K562 (cell line): ENCODE results near the gene LRRC4. TPM values are rescaled to one million over a fixed set of nuclear protein-coding genes. Genes with fewer than 3 reads are reported as not detected.

Experiments
- ATAC-seq: fragments of 200-7000 bp; cut with Tn5 transposase; 3 replicates; pipeline ENCODE4 v1.9.1; 2020; ENCODE audit warnings: moderate library complexity
- BruUV-seq: library from RNA; stranded (reverse); fragments of 400-500 nt; replicated peaks from 2 replicates; lab custom pipeline; 2021; lab: Mats Ljungman, UMichigan
- CTCF ChIA-PET: fragments of 300-600 bp; formaldehyde crosslinking; extraction: SDS; loops from one replicate; lab custom pipeline; 2021; ENCODE audit warnings: low intra/inter-chr PET ratio; lab: Yijun Ruan, JAX
- POLR2A ChIA-PET: fragments of 300-600, 350-650 bp; sonication (Branson Sonifier 250); formaldehyde crosslinking; extraction: SDS; loops from one replicate; lab custom pipeline; 2021; ENCODE audit warnings: antibody characterized with exemption, inconsistent platforms; lab: Yijun Ruan, JAX
- DNase-seq, 4 experiments: peaks; one replicate each; pipeline versions ENCODE4 v3.0.0 to v3.0.0-alpha.2; 2011 to 2018; ENCODE audit warnings: low spot score in 3 of 4, mixed read lengths in 3 of 4; ENCODE audit errors: extremely low read depth in 1 of 4
- FAIRE-seq: peaks from 2 replicates; lab custom pipeline; 2011; peaks lifted over from hg19 to GRCh38; lab: Jason Lieb, UNC
- H2AFZ ChIP-seq: 2 replicates; pipeline ENCODE4 v1.6.0; 2011; ENCODE audit warnings: low read depth, low read length, control low read depth, inconsistent platforms
- H3K27ac ChIP-seq: fragments of 200-600 bp; 3 replicates; pipeline ENCODE4 v1.8.0; 2011; ENCODE audit warnings: low read depth, mild to moderate bottlenecking, control low read depth, inconsistent platforms, low read length, moderate library complexity, mixed read lengths; ENCODE audit errors: extremely low read depth
- H3K27me3 ChIP-seq, 2 experiments: fragments of 300-600 bp in 1 of 2; 2 replicates in 1 of 2; 3 replicates in 1 of 2; pipeline versions ENCODE4 v1.6.0 to v1.8.0; 2011; ENCODE audit warnings: inconsistent platforms in 2 of 2, low read length in 2 of 2, mild to moderate bottlenecking in 1 of 2, mixed read lengths in 1 of 2, moderate library complexity in 1 of 2; ENCODE audit not compliant: control insufficient read depth in 2 of 2, insufficient read depth in 2 of 2
- H3K36me3 ChIP-seq: fragments of 300-600 bp; 3 replicates; pipeline ENCODE4 v1.8.0; 2011; ENCODE audit warnings: mild to moderate bottlenecking, low read length, inconsistent platforms; ENCODE audit not compliant: control insufficient read depth, insufficient read depth
- H3K4me1 ChIP-seq, 2 experiments: fragments of 200-600 bp in 1 of 2; replicated peaks in 1 of 2; 2 replicates in 1 of 2; 3 replicates in 1 of 2; pipeline versions ENCODE4 v1.5.1 to v1.8.0; 2011; ENCODE audit warnings: inconsistent platforms in 2 of 2, low read length in 2 of 2, mild to moderate bottlenecking in 1 of 2, mixed read lengths in 1 of 2, moderate library complexity in 1 of 2; ENCODE audit not compliant: control insufficient read depth in 2 of 2, insufficient read depth in 2 of 2
- H3K4me2 ChIP-seq: 2 replicates; pipeline ENCODE4 v1.6.1; 2011; ENCODE audit warnings: low read length, control low read depth, inconsistent platforms, mixed read lengths; ENCODE audit not compliant: insufficient read depth
- H3K4me3 ChIP-seq: fragments of 200-600 bp; sonication (generic), shearing (Covaris generic); 2 replicates; pipeline ENCODE4 v1.5.1; 2016; ENCODE audit warnings: control low read depth, inconsistent platforms
- H3K79me2 ChIP-seq: fragments of 200-600 bp; 3 replicates; pipeline ENCODE4 v1.8.0; 2011; ENCODE audit warnings: low read length, inconsistent platforms; ENCODE audit not compliant: control insufficient read depth, insufficient read depth
- H3K9ac ChIP-seq, 2 experiments: 2 replicates each; pipeline versions ENCODE4 v1.6.0 to v1.6.1; 2011; ENCODE audit warnings: low read depth in 2 of 2, low read length in 2 of 2, control low read depth in 1 of 2, inconsistent platforms in 1 of 2, mild to moderate bottlenecking in 1 of 2, mixed read lengths in 1 of 2; ENCODE audit not compliant: insufficient read depth in 1 of 2
- H3K9me1 ChIP-seq: one replicate; pipeline ENCODE4 v1.6.0; 2011; ENCODE audit warnings: inconsistent platforms, mild to moderate bottlenecking, low read length, moderate library complexity; ENCODE audit not compliant: control insufficient read depth, insufficient read depth
- H3K9me3 ChIP-seq: replicated peaks from 2 replicates; pipeline ENCODE4 v1.5.1; 2011; ENCODE audit warnings: low read depth, low read length, inconsistent platforms; ENCODE audit not compliant: control insufficient read depth, insufficient read depth
- H4K20me1 ChIP-seq: replicated peaks from 2 replicates; pipeline ENCODE4 v1.6.1; 2011; ENCODE audit warnings: low read length, inconsistent platforms, mixed read lengths; ENCODE audit not compliant: control insufficient read depth, insufficient read depth
- ARID4B ChIP-seq: sonication (generic); formaldehyde crosslinking; IDR thresholded peaks from 2 replicates; pipeline ENCODE4 v1.8.0; 2022; ENCODE audit warnings: mild to moderate bottlenecking, missing genetic modification reagents
- CBFA2T2 ChIP-seq: fragments of 450-650 bp; conservative IDR thresholded peaks from 2 replicates; pipeline ENCODE4 v1.6.1; 2017; ENCODE audit warnings: mild to moderate bottlenecking
- CBFA2T3 ChIP-seq: fragments of 450-650 bp; IDR thresholded peaks from 2 replicates; pipeline ENCODE4 v1.6.1; 2017
- CTBP1 ChIP-seq: fragments of 450-650 bp; IDR thresholded peaks from 2 replicates; pipeline ENCODE4 v1.6.1; 2016; ENCODE audit warnings: borderline replicate concordance
- DACH1 ChIP-seq: fragments of 450-650 bp; IDR thresholded peaks from 2 replicates; pipeline ENCODE4 v1.6.1; 2018; ENCODE audit not compliant: partially characterized antibody
- DDX20 ChIP-seq: fragments of 450-650 bp; IDR thresholded peaks from 2 replicates; pipeline ENCODE4 v1.6.1; 2016; ENCODE audit warnings: missing genetic modification characterization, low read depth, mild to moderate bottlenecking, missing compliant biosample characterization, moderate library complexity
- FOXA3 ChIP-seq, 2 experiments: fragments of 450-650 bp in 1 of 2; sonication (generic) in 1 of 2; formaldehyde crosslinking; IDR thresholded peaks in 1 of 2; conservative IDR thresholded peaks in 1 of 2; 2 replicates each; pipeline versions ENCODE4 v1.4.0 to v1.8.0; 2020 to 2022; ENCODE audit warnings: mild to moderate bottlenecking in 2 of 2, missing genetic modification reagents in 1 of 2
- NR2C1 ChIP-seq, 2 experiments: fragments of 450-650 bp; IDR thresholded peaks; 2 replicates each; pipeline ENCODE4 v1.6.1; 2017; ENCODE audit warnings: mild to moderate bottlenecking in 2 of 2, antibody characterized with exemption in 1 of 2, inconsistent platforms in 1 of 2, missing compliant biosample characterization in 1 of 2, missing genetic modification characterization in 1 of 2
- NR2C2 ChIP-seq, 2 experiments: fragments of 200-800 bp in 1 of 2; sonication (Bioruptor generic) in 1 of 2; sonication (generic) in 1 of 2; formaldehyde crosslinking in 1 of 2; IDR thresholded peaks; 2 replicates each; pipeline versions ENCODE4 v1.6.1 to v1.8.0; 2016 to 2022; ENCODE audit warnings: mild to moderate bottlenecking in 1 of 2, missing compliant biosample characterization in 1 of 2, missing genetic modification characterization in 1 of 2, missing genetic modification reagents in 1 of 2
- VEZF1 ChIP-seq: fragments of 200-800 bp; sonication (Bioruptor generic); IDR thresholded peaks from 2 replicates; pipeline ENCODE4 v1.6.1; 2017; ENCODE audit warnings: missing genetic modification characterization, missing compliant biosample characterization
- WHSC1 ChIP-seq: IDR thresholded peaks from one replicate; pipeline ENCODE4 v1.6.1; 2012; ENCODE audit warnings: low read length, control low read depth, inconsistent platforms
- WGBS: fragments of 100-300 bp; shearing (Covaris generic); methylation state at CpG from one replicate; pipeline ENCODE4 v1.1.6; 2016; ENCODE audit warnings: low coverage, mixed read lengths; ENCODE audit not compliant: insufficient coverage; ENCODE audit errors: missing lambda C conversion rate; 5-methylcytosine and 5-hydroxymethylcytosine counted together
- in situ Hi-C: fragments of 300-500 bp; cut with MboI; formaldehyde crosslinking; loops from 4 replicates; pipeline ENCODE4 v1.15.0; 2018; ENCODE audit warnings: inconsistent platforms, mixed read lengths
- intact Hi-C: fragments of 100-400 bp; cut with micrococcal nuclease; formaldehyde crosslinking; loops from 2 replicates; pipeline ENCODE4 v1.14.2; 2022
- polyA plus RNA-seq, 8 experiments: library from polyadenylated mRNA; depleted of rRNA in 4 of 8; stranded (reverse) in 5 of 8; unstranded in 3 of 8; fragments of >200 nt; fragmentation: Nextera tagmentation in 2 of 8; fragmentation: Illumina TruSeq in 1 of 8; extraction: Ambion mirVana in 2 of 8; extraction: Trizol in 1 of 8; gene quantifications; 2 replicates each; pipeline versions ENCODE4 v1.2.1 to v1.2.3, GENCODE V29; 2011 to 2014; ENCODE audit warnings: inconsistent platforms in 1 of 8, missing spikeins in 1 of 8
- total RNA-seq, 7 experiments: library from RNA; depleted of rRNA in 6 of 7; stranded (reverse); fragments of >200 nt in 6 of 7; fragmentation: Illumina TruSeq in 2 of 7; extraction: Trizol in 2 of 7; gene quantifications; 2 replicates each; pipeline versions ENCODE4 v1.2.1 to v1.2.3, GENCODE V29; 2011 to 2021; ENCODE audit warnings: low replicate concordance in 1 of 7

LRRC4 gene
- total and polyA plus RNA-seq, 9 of the 15 experiments (the other 6 are each of a cell fraction or from before 2014, with no cell fraction given), result 0.04 to 0.11 TPM; not detected in 7

GRCh38 chr7:127995881-127996215, 35.4 kb downstream of the LRRC4 start (continued):
- TF ChIP-seq VEZF1 (CRISPR knock-in tag) (no peak), WHSC1 (no peak)

GRCh38 chr7:127995156-127995880, 35.9 kb downstream of the LRRC4 start:
- peaks cover 7% of the 10 kb centered on the region; the same call in 1 of the 3 replicates for H3K79me2 ChIP-seq
- ATAC-seq (peak; percentile 17), FAIRE-seq (no peak), DNase-seq (peak in 2 of 4 experiments; percentile 40 to 52)
- H3K9me3 ChIP-seq, result no peaks in the 10 kb centered on the region
- H3K9me1 ChIP-seq, result peaks cover 7% of the 10 kb centered on the region
- H2AFZ ChIP-seq, result no peak overlapping the region
- peaks cover 11% of the 10 kb centered on the region; the same call in 1 of the 2 replicates for H4K20me1 ChIP-seq
- intact Hi-C loops (loop anchor here (5.0 kb wide), 1 partner anchor 153 kb away; no protein-coding TSS in a partner anchor), in situ Hi-C loops (no loop called here)
- peak; percentile 73 for TF ChIP-seq NR2C1 (IDR thresholded peaks at IDR 0.05)
- 0 out of 2 replicates have a peak, but pooled peaks have one; percentile 38 for TF ChIP-seq NR2C1 (tag; IDR thresholded peaks at IDR 0.05)
- 0 out of 4 replicates have a peak, but pooled peaks of 1 of the 2 experiments have one; percentile 36 for TF ChIP-seq FOXA3 (CRISPR knock-in tag; conservative IDR thresholded peaks at IDR 0.05 in 1 of 2, IDR thresholded peaks at IDR 0.05 in 1 of 2)
- TF ChIP-seq CBFA2T2, result no peak; the same call in 1 of the 2 replicates
- peak; percentile 40; the same call in 1 of the 2 replicates for TF ChIP-seq CBFA2T3
- TF ChIP-seq NR2C2 (CRISPR knock-in tag; IDR thresholded peaks at IDR 0.05), result no peak
- TF ChIP-seq NR2C2 (tag; IDR thresholded peaks at IDR 0.05), result 0 out of 2 replicates have a peak, but pooled peaks have one; percentile 11
- peak; percentile 45 for TF ChIP-seq DACH1
- TF ChIP-seq DDX20 (tag), result no peak
- no peak for TF ChIP-seq ARID4B (CRISPR knock-in tag)
- 0 out of 2 replicates have a peak, but pooled peaks have one; percentile 8 for TF ChIP-seq CTBP1
- WGBS, result 52% methylated on average over 3 of the region's 3 CpGs
- no peak overlapping the region for H3K4me3 ChIP-seq
- H3K4me1 ChIP-seq, result peaks cover 37 to 52% of the 10 kb centered on the region in 2 experiments; a peak in 4 of 5 replicates
- ChIA-PET POLR2A (interaction anchor here (0.5 to 2.3 kb wide), 7 partner anchors 8 to 157 kb away, joined by 3 to 10 read pairs (median 4); no protein-coding TSS in a partner anchor), CTCF (no interaction called here)
- no peak overlapping the region for H3K9ac ChIP-seq
- peaks cover 83% of the 10 kb centered on the region for H3K36me3 ChIP-seq
- H3K4me2 ChIP-seq, result no peak overlapping the region
- no peak overlapping the region for H3K27ac ChIP-seq
- no TSS peak for BruUV-seq
- H3K27me3 ChIP-seq, result no peaks in the 10 kb centered on the region
